ENCODE measurements around the gene CDCA8. TPM values are rescaled to one million over a fixed set of nuclear protein-coding genes. Genes with fewer than 3 reads are reported as not detected.

The CDCA8 gene
- total and polyA plus RNA-seq, 2 of the 8 experiments (the other 6 are each of a cell fraction or from before 2014, with no cell fraction given) = 43.9 to 46.2 TPM

- H4K8ac ChIP-seq (ENCODE audit: extremely low read depth, insufficient read depth, low read length) = no peak overlapping the region
- peaks cover 0 to 11% (median 5%) of the 10 kb centered on the region in 4 experiments; a peak in 4 of 8 replicates for H3K36me3 ChIP-seq (ENCODE audit: control insufficient read depth in 2 of 4, insufficient read depth in 4 of 4, low read length in 3 of 4)
- no peak overlapping the region; a peak in 1 of 7 replicates for H3K9ac ChIP-seq (replicated peaks in 1 of 4; ENCODE audit: extremely low read depth in 1 of 4, low read depth in 3 of 4, low read length in 3 of 4)
- H3K4me1 ChIP-seq (replicated peaks in 1 of 4; ENCODE audit: control insufficient read depth in 3 of 4, insufficient read depth in 4 of 4, low read length in 3 of 4) = peaks cover 0 to 5% (median 2%) of the 10 kb centered on the region in 4 experiments; a peak in 4 of 7 replicates
- H3K79me1 ChIP-seq (ENCODE audit: low read depth, low read length) = no peaks in the 10 kb centered on the region
- no peak overlapping the region for H2BK20ac ChIP-seq (ENCODE audit: low read length)
- no peak overlapping the region for H2AK5ac ChIP-seq (ENCODE audit: low read depth, low read length)
- no peak overlapping the region for H2AFZ ChIP-seq (ENCODE audit: low read length)
- H2BK5ac ChIP-seq (ENCODE audit: low read depth, low read length) = no peak overlapping the region
- H3K23ac ChIP-seq (ENCODE audit: insufficient read length) = no peak overlapping the region
- H3K79me2 ChIP-seq (ENCODE audit: control insufficient read depth in 1 of 2, insufficient read depth in 2 of 2, low read length in 2 of 2) = no peaks in the 10 kb centered on the region
- no peak overlapping the region for H3K56ac ChIP-seq (replicated peaks; ENCODE audit: insufficient read length, low read depth, low read length)
- no peaks in the 10 kb centered on the region for H3K9me3 ChIP-seq (ENCODE audit: insufficient read depth in 2 of 2, low read depth in 1 of 2, low read length in 1 of 2)
- 80% methylated on average over 5 of the region's 5 CpGs; no CpG with 5 or more reads in 1 of the 2 experiments for WGBS, 2 experiments (ENCODE audit: extremely low coverage in 1 of 2, insufficient coverage in 1 of 2, insufficient read length in 1 of 2, insufficient replicate concordance in 2 of 2, low coverage in 1 of 2, low lambda C conversion rate in 2 of 2, missing lambda C conversion rate in 1 of 2)
- no peak for DNase-seq (ENCODE audit: low read depth in 1 of 2, low spot score in 2 of 2)
- peaks cover 3 to 4% of the 10 kb centered on the region in 2 experiments for H4K20me1 ChIP-seq (replicated peaks in 1 of 2; ENCODE audit: control insufficient read depth in 1 of 2, insufficient read depth in 2 of 2, low read length in 2 of 2)
- no peak overlapping the region for H3K4ac ChIP-seq (replicated peaks; ENCODE audit: insufficient read length, low read depth, low read length)
- no peaks in the 10 kb centered on the region for H3K27me3 ChIP-seq (replicated peaks in 1 of 4; ENCODE audit: control insufficient read depth in 3 of 4, extremely low read depth in 1 of 4, insufficient read depth in 3 of 4, low read length in 3 of 4)
- no peak overlapping the region for H3K27ac ChIP-seq (ENCODE audit: low read depth, low read length)
- H4K91ac ChIP-seq (replicated peaks; ENCODE audit: insufficient read length, low read length) = no peak overlapping the region
- FAIRE-seq = no peak
- no peak overlapping the region for H3K18ac ChIP-seq (ENCODE audit: extremely low read depth, low read length)
- H3K23me2 ChIP-seq (ENCODE audit: low read depth, low read length) = no peaks in the 10 kb centered on the region
- CTCF ChIA-PET (ENCODE audit: partially characterized antibody) = interaction anchor here (1.0 to 20.8 kb wide), 4 partner anchors 11 to 74 kb away, joined by 3 to 400 read pairs (median 14); no protein-coding TSS in a partner anchor
- H4K5ac ChIP-seq (ENCODE audit: insufficient read length, low read depth, low read length) = no peak overlapping the region
- POLR2A ChIA-PET (ENCODE audit: partially characterized antibody) = interaction anchor here (0.9 to 1.8 kb wide), 4 partner anchors 13 to 84 kb away, joined by 3 to 5 read pairs (median 4); partner anchors contain the start of genes CDCA8 and RSPO1
- H3K4me3 ChIP-seq (ENCODE audit: extremely low read depth in 1 of 4, insufficient read depth in 2 of 4, low read depth in 3 of 4, low read length in 4 of 4) = no peak overlapping the region
- no peak overlapping the region for H3K14ac ChIP-seq (ENCODE audit: insufficient read length)
- no peak overlapping the region for H3K4me2 ChIP-seq (ENCODE audit: insufficient read depth in 1 of 2, low read depth in 2 of 2, low read length in 2 of 2)
- H2BK120ac ChIP-seq (replicated peaks; ENCODE audit: low read depth, low read length) = no peak overlapping the region
- no peak overlapping the region for H2BK12ac ChIP-seq (ENCODE audit: low read depth, low read length)
- H2BK15ac ChIP-seq (ENCODE audit: low read length) = no peak overlapping the region
- TF ChIP-seq CBX5 (IDR thresholded peaks at IDR 0.05; ENCODE audit: low read depth, low read length) = no peak
- TF ChIP-seq BACH1 (IDR thresholded peaks at IDR 0.05; ENCODE audit: low read length) = no peak
- TF ChIP-seq CEBPB (IDR thresholded peaks at IDR 0.05; ENCODE audit: low read depth, low read length) = no peak
- TF ChIP-seq NANOG (IDR thresholded peaks at IDR 0.05; ENCODE audit: insufficient read depth, low read depth, low read length, poor library complexity, severe bottlenecking) = no peak
- TF ChIP-seq EP300 (IDR thresholded peaks at IDR 0.05; ENCODE audit: borderline replicate concordance in 1 of 2, low read depth in 2 of 2, low read length in 2 of 2) = no peak
- TF ChIP-seq FOSL1 (IDR thresholded peaks at IDR 0.05; ENCODE audit: insufficient read depth, low read depth, low read length) = no peak
- TF ChIP-seq JUND (IDR thresholded peaks at IDR 0.05; ENCODE audit: low read length) = no peak
- TF ChIP-seq CBX8 (IDR thresholded peaks at IDR 0.05; ENCODE audit: borderline replicate concordance, low read depth, low read length) = no peak
- TF ChIP-seq CTBP2 (IDR thresholded peaks at IDR 0.05; ENCODE audit: borderline replicate concordance, insufficient read depth, insufficient read length, low read length) = no peak
- TF ChIP-seq KDM4A (IDR thresholded peaks at IDR 0.05; ENCODE audit: low read depth, low read length, severe bottlenecking) = no peak
- TF ChIP-seq CREB1 (IDR thresholded peaks at IDR 0.05) = no peak
These were observed 14.5 kb upstream of the CDCA8 start for GRCh38 chr1:37677808-37678207.

Measured in H1 (cell line).